HG03565 (cell line): ENCODE measurements around the gene CCM2.
"Not testable (repeated sequence)": the region's sequence is repeated elsewhere in the genome, so short reads cannot be mapped to it uniquely, and the experiment has no call there.

Experiments used
- ATAC-seq: cut with Tn5 transposase; IDR thresholded peaks from one replicate; pipeline ENCODE4 v1.9.1; 2021; ENCODE audit warnings: mild to moderate bottlenecking, moderate library complexity; ENCODE audit not compliant: unreplicated experiment

The CCM2 gene

DNA sequence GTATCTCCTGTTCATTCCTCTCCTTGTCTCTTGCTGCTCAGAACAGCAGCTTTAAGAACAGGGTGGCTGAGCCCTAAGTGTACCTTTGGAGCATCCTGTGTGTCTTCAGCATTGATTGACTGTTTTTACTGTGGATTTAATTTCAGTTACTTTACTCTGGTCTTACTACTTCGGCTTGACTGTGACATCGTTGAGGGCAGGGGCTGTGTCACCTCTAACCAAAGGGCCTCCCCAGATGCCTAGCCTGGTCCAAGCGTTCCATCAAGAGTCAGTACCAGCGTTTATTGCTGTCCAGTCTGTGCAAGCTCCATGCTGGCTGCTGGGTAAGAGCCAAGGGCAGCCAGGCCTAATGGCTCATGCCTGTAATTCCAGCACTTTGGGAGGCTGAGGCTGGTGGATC, 32.4 kb downstream of the CCM2 start:
- no peak for ATAC-seq

- ATAC-seq = no peak
Observed at GRCh38 chr7:45033261-45033930, 33.4 kb downstream of the CCM2 start.

GRCh38 chr7:45033931-45034290, 33.9 kb downstream of the CCM2 start:
- no peak for ATAC-seq

GRCh38 chr7:45034710-45035109, 34.7 kb downstream of the CCM2 start:
- ATAC-seq = not testable (repeated sequence)

GRCh38 chr7:45035371-45035770, 35.4 kb downstream of the CCM2 start:
- no peak for ATAC-seq

DNA sequence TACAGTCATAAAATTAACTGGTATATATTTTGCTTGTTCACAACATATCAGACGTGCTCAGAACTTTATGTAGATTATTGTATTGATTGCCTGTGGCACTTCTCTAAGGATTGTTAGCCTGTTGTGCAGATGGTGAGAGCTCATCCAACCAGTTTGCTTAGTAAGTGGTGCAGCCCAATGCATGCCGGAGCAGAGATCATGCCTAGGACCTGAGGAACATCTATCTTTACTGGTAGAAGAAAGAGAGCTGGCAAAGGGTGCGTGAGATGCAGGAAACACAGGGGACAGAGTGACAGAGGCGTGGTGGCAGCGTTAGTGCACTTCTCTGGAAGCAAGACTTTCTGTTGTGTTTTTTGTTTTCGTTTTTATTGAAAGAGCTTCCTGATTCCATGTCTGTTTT, 35.9 kb downstream of the CCM2 start:
- ATAC-seq = no peak

- ATAC-seq = no peak
Observed at GRCh38 chr7:45036317-45036716, 36.3 kb downstream of the CCM2 start.

GRCh38 chr7:45036796-45037195, 36.8 kb downstream of the CCM2 start:
- no peak for ATAC-seq

DNA sequence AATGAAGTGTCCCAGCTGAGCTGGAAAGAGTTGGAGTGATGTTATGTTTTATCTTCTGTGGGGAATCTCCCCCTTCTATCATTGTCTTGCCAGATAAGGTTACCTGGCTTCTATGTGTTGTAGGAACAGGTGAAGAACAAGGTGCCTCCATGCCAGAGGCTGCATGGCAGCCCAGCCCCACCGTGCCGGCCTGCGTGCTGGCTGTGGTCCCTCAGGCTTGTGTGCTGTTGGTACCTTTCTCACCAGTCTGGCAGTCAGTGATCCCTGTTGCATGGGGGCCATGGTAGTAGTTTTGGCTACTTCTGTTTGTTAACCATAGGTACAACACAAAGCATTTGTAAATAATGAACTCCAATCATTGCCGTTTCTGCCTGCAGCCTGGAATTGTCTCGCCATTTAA, 37.9 kb downstream of the CCM2 start:
- no peak for ATAC-seq

- no peak for ATAC-seq
Observed at GRCh38 chr7:45039106-45039505, 39.1 kb downstream of the CCM2 start.

DNA sequence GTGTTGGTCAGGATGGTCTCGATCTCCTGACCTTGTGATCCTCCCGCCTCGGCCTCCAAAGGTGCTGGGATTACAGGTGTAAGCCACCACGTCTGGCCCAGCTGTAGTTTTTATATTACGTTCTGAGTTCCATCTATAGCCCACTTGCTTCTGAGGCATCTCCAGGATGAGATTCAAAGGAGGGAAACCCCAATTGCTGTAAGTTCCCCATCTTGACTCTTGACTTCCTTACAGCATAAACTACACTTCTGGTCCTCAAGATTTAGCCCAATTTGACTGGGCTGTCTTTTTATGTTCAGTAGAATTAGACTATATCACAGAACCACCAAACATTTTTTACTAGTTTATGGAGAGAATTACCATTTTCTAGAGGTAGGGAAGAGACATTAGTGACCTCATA, 44.3 kb downstream of the CCM2 start:
- ATAC-seq = no peak

GRCh38 chr7:45048748-45049147, 48.7 kb downstream of the CCM2 start:
- no peak for ATAC-seq

DNA sequence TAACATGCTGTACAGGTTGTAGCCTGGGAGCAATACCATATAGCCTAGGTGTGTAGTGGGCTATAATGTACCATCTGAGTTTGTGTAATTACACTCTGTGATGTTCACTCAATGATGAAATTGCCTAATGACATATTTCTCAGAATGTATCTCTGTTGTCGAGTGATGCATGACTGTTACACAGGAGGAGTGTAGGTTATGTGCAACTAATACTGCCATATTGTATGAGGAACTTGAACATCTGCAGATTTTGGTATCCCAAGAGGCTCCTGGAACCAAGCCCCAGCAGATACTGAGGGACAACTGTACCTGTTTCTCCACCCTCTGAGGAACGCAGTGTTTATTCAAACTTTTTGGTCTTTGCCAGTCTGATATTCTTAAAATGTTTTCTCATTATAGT, 50.2 kb downstream of the CCM2 start:
- ATAC-seq = no peak

GRCh38 chr7:45052011-45052410, 52.0 kb downstream of the CCM2 start:
- ATAC-seq = no peak

DNA sequence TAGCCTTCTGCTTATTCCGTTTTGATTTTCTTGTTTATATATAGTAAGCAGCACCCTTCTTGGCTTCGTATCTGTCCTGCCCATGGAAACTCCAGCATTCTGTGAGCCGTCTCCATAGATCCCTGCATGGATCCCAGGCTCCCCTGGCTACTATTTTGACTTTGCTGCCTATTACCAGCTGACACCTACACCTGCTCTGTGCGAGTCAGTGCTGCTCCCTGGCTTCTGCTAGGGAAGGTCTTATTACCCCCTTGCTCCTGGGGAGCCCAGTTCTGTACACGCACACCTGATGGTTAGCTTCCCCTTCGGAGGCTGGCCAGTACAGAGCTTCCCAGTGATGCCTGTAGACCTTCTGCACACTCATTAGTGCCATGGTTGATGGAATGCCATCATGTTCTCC, 53.4 kb downstream of the CCM2 start:
- ATAC-seq = no peak

DNA sequence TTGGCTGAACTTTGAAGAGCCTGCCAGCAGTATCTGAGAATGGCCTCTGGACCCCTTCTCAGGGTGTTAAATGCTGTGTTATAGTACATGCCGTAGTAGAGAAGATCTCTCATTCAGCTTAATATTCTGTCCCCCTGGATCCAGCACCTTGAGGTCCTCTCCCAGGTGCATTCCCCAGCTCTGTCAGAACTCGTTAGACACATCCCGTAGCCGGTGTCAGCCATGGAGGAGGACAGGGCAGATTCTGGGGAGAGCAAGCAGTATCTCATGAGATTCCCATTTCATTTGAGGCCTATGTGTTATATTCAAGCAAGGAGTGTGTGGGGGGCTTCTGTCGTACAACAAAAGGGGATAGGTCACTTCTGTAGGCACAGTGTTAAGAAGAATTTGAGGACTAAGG, 53.9 kb downstream of the CCM2 start:
- no peak for ATAC-seq

- ATAC-seq = no peak
Observed at GRCh38 chr7:45054442-45054841, 54.4 kb downstream of the CCM2 start.

DNA sequence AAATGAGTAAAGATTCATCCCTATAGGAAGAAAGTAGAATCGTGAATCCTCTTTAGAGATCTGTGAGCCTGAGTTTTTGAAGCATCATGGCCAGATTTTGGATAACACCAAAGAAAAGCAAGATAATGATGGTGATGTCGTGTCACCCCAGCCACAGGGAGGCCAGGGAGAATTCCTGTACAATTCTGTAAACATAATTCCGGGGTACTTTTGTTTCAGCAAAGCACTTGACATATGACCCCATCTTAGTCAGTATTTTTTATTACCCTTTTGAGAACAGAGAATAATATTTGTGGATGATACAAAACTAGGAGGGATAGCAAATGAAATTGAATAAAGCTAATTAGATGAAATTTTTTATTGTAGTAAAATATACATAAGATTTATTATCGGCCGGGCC, 55.0 kb downstream of the CCM2 start:
- ATAC-seq = no peak

DNA sequence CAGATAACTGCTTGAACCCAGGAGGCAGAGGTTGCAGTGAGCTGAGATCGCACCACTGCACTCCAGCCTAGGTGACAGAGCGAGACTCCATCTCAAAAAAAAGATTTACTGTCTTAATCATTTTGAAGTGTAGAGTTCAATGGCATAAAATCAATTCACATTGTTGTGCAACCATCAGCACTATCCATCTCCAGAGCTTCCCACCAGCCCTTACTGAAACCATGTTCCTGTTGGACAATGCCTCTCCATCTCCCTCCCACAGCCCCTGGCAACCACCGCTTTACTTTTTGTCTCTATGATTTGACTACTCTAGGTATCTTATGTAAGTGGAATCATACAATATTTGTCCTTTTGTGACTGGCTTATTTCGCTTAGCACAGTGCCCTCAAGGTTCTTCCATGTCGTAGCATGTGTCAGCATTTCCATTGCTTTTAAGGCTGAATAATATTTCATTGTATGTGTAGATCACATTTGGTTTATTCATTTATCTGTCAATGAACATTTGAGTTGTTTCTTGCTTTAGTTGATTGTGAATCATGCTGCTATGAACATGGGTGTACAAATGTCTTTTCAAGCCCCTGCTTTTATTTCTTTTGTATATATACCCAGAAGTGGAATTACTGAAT, 55.7 kb downstream of the CCM2 start:
- no peak for ATAC-seq

- ATAC-seq = no peak
Observed at GRCh38 chr7:45057878-45058277, 57.9 kb downstream of the CCM2 start.

GRCh38 chr7:45060295-45060694, 60.3 kb downstream of the CCM2 start:
- no peak for ATAC-seq

GRCh38 chr7:45061352-45061751, 61.4 kb downstream of the CCM2 start:
- no peak for ATAC-seq

GRCh38 chr7:45061806-45062425, 61.9 kb downstream of the CCM2 start:
- no peak for ATAC-seq
